Testis (tissue), 3 donors: ENCODE measurements around the gene UCP3. TPM values are rescaled to one million over a fixed set of nuclear protein-coding genes. Genes with fewer than 3 reads are reported as not detected.
"Not testable (repeated sequence)": the region's sequence is repeated elsewhere in the genome, so short reads cannot be mapped to it uniquely, and the experiment has no call there.

Experiments
- DNase-seq: peaks from one replicate; pipeline ENCODE4 v3.0.0-alpha.2; 2019
- H3K27ac ChIP-seq, 2 donors: fragments of 200-600 bp; sonication (generic); one replicate each; pipeline ENCODE4 v1.5.1; 2019
- H3K27me3 ChIP-seq: fragments of 200-600 bp; sonication (generic); one replicate; pipeline ENCODE4 v1.5.1; 2019
- H3K36me3 ChIP-seq: fragments of 200-600 bp; sonication (generic); one replicate; pipeline ENCODE4 v1.5.1; 2017; ENCODE audit warnings: low read depth; ENCODE audit errors: missing control alignments
- H3K4me1 ChIP-seq: fragments of 200-600 bp; sonication (generic); one replicate; pipeline ENCODE4 v1.5.1; 2019
- H3K4me3 ChIP-seq, 2 donors: fragments of 200-600 bp; sonication (generic); one replicate each; pipeline ENCODE4 v1.5.1; 2017 to 2019
- H3K9me3 ChIP-seq: fragments of 200-600 bp; sonication (generic); one replicate; pipeline ENCODE4 v1.5.1; 2017
- CTCF ChIP-seq, 3 experiments: fragments of 450-650 bp in 2 of 3; fragments of 200-600 bp in 1 of 3; sonication (generic) in 1 of 3; IDR thresholded peaks; one replicate each; pipeline ENCODE4 v1.5.1; 2016 to 2019; ENCODE audit warnings: antibody characterized with exemption in 3 of 3, mild to moderate bottlenecking in 2 of 3, moderate library complexity in 1 of 3
- POLR2A ChIP-seq: fragments of 450-650 bp; IDR thresholded peaks from one replicate; pipeline ENCODE4 v1.6.1; 2017; ENCODE audit warnings: antibody characterized with exemption, mild to moderate bottlenecking, moderate library complexity
- WGBS, 2 donors: methylation state at CpG; one replicate each; pipeline ENCODE4 v1.1.5; 2018; 5-methylcytosine and 5-hydroxymethylcytosine counted together
- intact Hi-C: fragments of 100-400 bp; cut with DNase I; formaldehyde crosslinking; loops from one replicate; pipeline ENCODE4 v1.15.1; 2023; ENCODE audit warnings: low total_unique reads
- polyA plus RNA-seq: library from polyadenylated mRNA; stranded (reverse); fragments of 350-450 nt; fragmentation: Illumina TruSeq; extraction: RNeasy Lipid Tissue Mini Kit (QIAGEN cat#74804); gene quantifications from one replicate; pipeline ENCODE4 v1.2.3, GENCODE V29; 2014; ENCODE audit warnings: low read depth, low replicate concordance; ENCODE audit not compliant: insufficient read depth
- total RNA-seq, 2 donors: library from RNA; depleted of rRNA; stranded (reverse); fragments of >200 nt; gene quantifications; one replicate each; pipeline ENCODE4 v1.2.3, GENCODE V29; 2016

UCP3 gene
- total and polyA plus RNA-seq, 3 donors from 2014 or later, result 5.8 to 10.0 (median 9.7) TPM

- no peaks in the 10 kb centered on the region for H3K9me3 ChIP-seq
- intact Hi-C loops, result no loop called here
- no peaks in the 10 kb centered on the region for H3K36me3 ChIP-seq
- no peaks in the 10 kb centered on the region for H3K4me1 ChIP-seq
- DNase-seq, result no peak
- TF ChIP-seq POLR2A, result no peak
- no peak for TF ChIP-seq CTCF (IDR thresholded peaks at IDR 0.05)
- no peak overlapping the region for H3K4me3 ChIP-seq
- H3K27ac ChIP-seq, result no peak overlapping the region
- H3K27me3 ChIP-seq, result no peaks in the 10 kb centered on the region
- 90 to 93% methylated on average over 6 of the region's 6 CpGs for WGBS, 2 donors
Measured at GRCh38 chr11:73991471-73992006, 17.3 kb downstream of the UCP3 start.

GRCh38 chr11:73990730-73991129 lies 18.2 kb downstream of the UCP3 start:
- WGBS, 2 donors, result 81 to 92% methylated on average over 2 of the region's 2 CpGs
- intact Hi-C loops, result no loop called here
- no peaks in the 10 kb centered on the region for H3K9me3 ChIP-seq

GRCh38 chr11:73989156-73989555 lies 19.7 kb downstream of the UCP3 start:
- no peaks in the 10 kb centered on the region for H3K27me3 ChIP-seq
- H3K36me3 ChIP-seq, result no peaks in the 10 kb centered on the region
- WGBS, 2 donors, result 93% methylated on average over 6 of the region's 6 CpGs
- TF ChIP-seq CTCF (IDR thresholded peaks at IDR 0.05) (no peak), POLR2A (no peak)
- intact Hi-C loops, result no loop called here
- no peaks in the 10 kb centered on the region for H3K9me3 ChIP-seq
- DNase-seq, result no peak
- no peak overlapping the region for H3K27ac ChIP-seq
- no peak overlapping the region for H3K4me3 ChIP-seq
- H3K4me1 ChIP-seq, result no peaks in the 10 kb centered on the region

More at GRCh38 chr11:73990730-73991129, 18.2 kb downstream of the UCP3 start:
- Histone ChIP-seq H3K27me3 (no peaks in the 10 kb centered on the region), H3K4me1 (no peaks in the 10 kb centered on the region), H3K4me3 (no peak overlapping the region), H3K36me3 (no peaks in the 10 kb centered on the region), H3K27ac (no peak overlapping the region)
- no peak for DNase-seq
- no peak for TF ChIP-seq CTCF (IDR thresholded peaks at IDR 0.05)
- no peak for TF ChIP-seq POLR2A

GRCh38 chr11:73988227-73988626 lies 20.7 kb downstream of the UCP3 start:
- no peaks in the 10 kb centered on the region for H3K27me3 ChIP-seq
- no peak for TF ChIP-seq CTCF (IDR thresholded peaks at IDR 0.05)
- TF ChIP-seq POLR2A, result no peak
- no peaks in the 10 kb centered on the region for H3K36me3 ChIP-seq
- H3K4me1 ChIP-seq, result peaks cover 3% of the 10 kb centered on the region
- H3K27ac ChIP-seq, result no peak overlapping the region
- WGBS, 2 donors, result 74 to 88% methylated on average over 7 of the region's 7 CpGs
- H3K9me3 ChIP-seq, result no peaks in the 10 kb centered on the region
- intact Hi-C loops, result no loop called here
- DNase-seq, result no peak
- H3K4me3 ChIP-seq, result no peak overlapping the region

GRCh38 chr11:73985661-73986060 lies 23.2 kb downstream of the UCP3 start:
- intact Hi-C loops, result not testable (repeated sequence)

More at GRCh38 chr11:73985661-73986060, 23.2 kb downstream of the UCP3 start:
- DNase-seq, H3K36me3 ChIP-seq, H3K4me1 ChIP-seq, H3K27ac ChIP-seq, H3K4me3 ChIP-seq, H3K27me3 ChIP-seq, H3K9me3 ChIP-seq: not testable (repeated sequence)
- 91 to 95% methylated on average over 3 to 4 of the region's 4 CpGs for WGBS, 2 donors
